Panc1 (cell line): ENCODE measurements around the gene CCDC192. TPM values are rescaled to one million over a fixed set of nuclear protein-coding genes. Genes with fewer than 3 reads are reported as not detected.

Source experiments
- ATAC-seq: fragments of 200-7000 bp; cut with Tn5 transposase; 2 replicates; pipeline ENCODE4 v1.9.1; 2020; ENCODE audit warnings: mild to moderate bottlenecking, moderate library complexity
- BruUV-seq: library from RNA; stranded (reverse); fragments of 400-500 nt; replicated peaks from 2 replicates; lab custom pipeline; 2021; lab: Mats Ljungman, UMichigan
- CTCF ChIA-PET: fragments of 300-600 bp; sonication (Branson Sonifier 250); formaldehyde crosslinking; loops from one replicate; lab custom pipeline; 2022; ENCODE audit warnings: antibody characterized with exemption; lab: Charles Lee
- POLR2A ChIA-PET: fragments of 300-600 bp; sonication (Branson Sonifier 250); formaldehyde crosslinking; loops from one replicate; lab custom pipeline; 2022; ENCODE audit warnings: antibody characterized with exemption; lab: Charles Lee
- DNase-seq: peaks from one replicate; pipeline ENCODE4 v3.0.0-alpha.2; 2010; ENCODE audit warnings: low read depth, low spot score
- H3K27ac ChIP-seq: 2 replicates; pipeline ENCODE4 v1.5.1; 2011; ENCODE audit warnings: mild to moderate bottlenecking, low read length, inconsistent platforms
- H3K27me3 ChIP-seq: fragments of 200-500 bp; sonication (Bioruptor generic); 2 replicates; pipeline ENCODE4 v1.6.0; 2014; ENCODE audit warnings: low read length, inconsistent platforms; ENCODE audit not compliant: control insufficient read depth, insufficient read depth
- H3K36me3 ChIP-seq: fragments of 200-500 bp; sonication (Bioruptor generic); 2 replicates; pipeline ENCODE4 v1.5.1; 2014; ENCODE audit warnings: inconsistent platforms, mild to moderate bottlenecking, low read length, moderate library complexity; ENCODE audit not compliant: control insufficient read depth, insufficient read depth
- H3K4me1 ChIP-seq: 2 replicates; pipeline ENCODE4 v1.5.1; 2011; ENCODE audit warnings: inconsistent platforms, mild to moderate bottlenecking, low read length, moderate library complexity; ENCODE audit not compliant: control insufficient read depth, insufficient read depth
- H3K4me3 ChIP-seq, 2 experiments: 2 replicates each; pipeline ENCODE4 v1.5.1; 2011 to 2012; ENCODE audit warnings: low read depth in 2 of 2, low read length in 2 of 2, mild to moderate bottlenecking in 2 of 2, inconsistent platforms in 1 of 2, moderate library complexity in 1 of 2
- H3K9me3 ChIP-seq: fragments of 200-500 bp; sonication (Bioruptor generic); 2 replicates; pipeline ENCODE4 v1.5.1; 2014; ENCODE audit warnings: low read depth, mild to moderate bottlenecking, inconsistent platforms, low read length, moderate library complexity; ENCODE audit not compliant: control insufficient read depth, insufficient read depth
- SIN3A ChIP-seq: IDR thresholded peaks from 2 replicates; pipeline ENCODE4 v1.6.1; 2012; ENCODE audit warnings: low read depth, mild to moderate bottlenecking, low read length, moderate library complexity, borderline replicate concordance; ENCODE audit not compliant: insufficient read depth
- TCF7L2 ChIP-seq: IDR thresholded peaks from 2 replicates; pipeline ENCODE4 v1.6.1; 2011; ENCODE audit warnings: mild to moderate bottlenecking, low read depth, low read length, inconsistent platforms
- in situ Hi-C: cut with HindIII; loops from 2 replicates; pipeline ENCODE4 v1.10.0; 2016; ENCODE audit warnings: low sequenced_read_pairs, low pct_unique_long_range_greater_than_20kb
- intact Hi-C: fragments of 100-400 bp; cut with micrococcal nuclease; formaldehyde crosslinking; loops from one replicate; pipeline ENCODE4 v1.10.0; 2022; ENCODE audit not compliant: unreplicated experiment
- total RNA-seq: library from RNA; stranded (reverse); gene quantifications from one replicate; pipeline ENCODE4 v1.2.1, GENCODE V29; 2021; ENCODE audit not compliant: unreplicated experiment
- TF ChIP-seq, protein P1 (sequence below), 2 experiments: IDR thresholded peaks; 2 replicates each; pipeline ENCODE4 v1.6.1; 2011 to 2012; ENCODE audit warnings: low read depth in 2 of 2, control low read depth in 1 of 2, low read length in 1 of 2, mild to moderate bottlenecking in 1 of 2, moderate library complexity in 1 of 2; ENCODE audit not compliant: insufficient read depth in 1 of 2
- TF ChIP-seq, protein P2 (sequence below): fragments of 450-650 bp; IDR thresholded peaks from 2 replicates; pipeline ENCODE4 v1.5.1; 2017; ENCODE audit warnings: mild to moderate bottlenecking

CCDC192 gene
- total RNA-seq, 1 experiment from 2014 or later = not detected

DNA sequence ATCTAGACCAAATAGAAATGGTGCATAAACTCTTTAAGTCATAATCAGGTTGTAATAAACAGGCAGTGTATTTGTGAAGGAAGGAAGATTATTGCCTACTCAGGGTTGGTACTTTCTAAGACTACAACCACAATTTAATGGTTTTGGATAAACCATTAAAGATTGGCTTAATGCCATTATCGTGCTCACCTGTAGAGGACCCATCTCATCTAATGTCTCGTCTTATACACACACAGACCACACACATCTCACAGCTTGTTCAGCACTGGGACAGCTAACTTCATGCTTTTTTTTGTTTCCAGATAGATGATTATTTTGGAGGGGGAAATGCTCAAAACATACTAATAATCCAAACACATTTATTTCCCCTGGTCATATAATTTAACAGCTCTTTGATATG, 204.7 kb downstream of the CCDC192 start:
- Histone ChIP-seq H3K36me3 (no peaks in the 10 kb centered on the region), H3K27me3 (no peaks in the 10 kb centered on the region), H3K4me1 (no peaks in the 10 kb centered on the region), H3K4me3 (no peak overlapping the region), H3K27ac (no peak overlapping the region), H3K9me3 (no peaks in the 10 kb centered on the region)
- TF ChIP-seq, protein P1, sequence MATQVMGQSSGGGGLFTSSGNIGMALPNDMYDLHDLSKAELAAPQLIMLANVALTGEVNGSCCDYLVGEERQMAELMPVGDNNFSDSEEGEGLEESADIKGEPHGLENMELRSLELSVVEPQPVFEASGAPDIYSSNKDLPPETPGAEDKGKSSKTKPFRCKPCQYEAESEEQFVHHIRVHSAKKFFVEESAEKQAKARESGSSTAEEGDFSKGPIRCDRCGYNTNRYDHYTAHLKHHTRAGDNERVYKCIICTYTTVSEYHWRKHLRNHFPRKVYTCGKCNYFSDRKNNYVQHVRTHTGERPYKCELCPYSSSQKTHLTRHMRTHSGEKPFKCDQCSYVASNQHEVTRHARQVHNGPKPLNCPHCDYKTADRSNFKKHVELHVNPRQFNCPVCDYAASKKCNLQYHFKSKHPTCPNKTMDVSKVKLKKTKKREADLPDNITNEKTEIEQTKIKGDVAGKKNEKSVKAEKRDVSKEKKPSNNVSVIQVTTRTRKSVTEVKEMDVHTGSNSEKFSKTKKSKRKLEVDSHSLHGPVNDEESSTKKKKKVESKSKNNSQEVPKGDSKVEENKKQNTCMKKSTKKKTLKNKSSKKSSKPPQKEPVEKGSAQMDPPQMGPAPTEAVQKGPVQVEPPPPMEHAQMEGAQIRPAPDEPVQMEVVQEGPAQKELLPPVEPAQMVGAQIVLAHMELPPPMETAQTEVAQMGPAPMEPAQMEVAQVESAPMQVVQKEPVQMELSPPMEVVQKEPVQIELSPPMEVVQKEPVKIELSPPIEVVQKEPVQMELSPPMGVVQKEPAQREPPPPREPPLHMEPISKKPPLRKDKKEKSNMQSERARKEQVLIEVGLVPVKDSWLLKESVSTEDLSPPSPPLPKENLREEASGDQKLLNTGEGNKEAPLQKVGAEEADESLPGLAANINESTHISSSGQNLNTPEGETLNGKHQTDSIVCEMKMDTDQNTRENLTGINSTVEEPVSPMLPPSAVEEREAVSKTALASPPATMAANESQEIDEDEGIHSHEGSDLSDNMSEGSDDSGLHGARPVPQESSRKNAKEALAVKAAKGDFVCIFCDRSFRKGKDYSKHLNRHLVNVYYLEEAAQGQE (IDR thresholded peaks at IDR 0.05; ENCODE audit: insufficient read depth in 1 of 2, low read depth in 2 of 2, low read length in 1 of 2) = no peak
- TF ChIP-seq TCF7L2 = no peak
- in situ Hi-C loops = no loop called here
- POLR2A ChIA-PET = no interaction called here
- BruUV-seq = no TSS peak
- intact Hi-C loops = loop anchor here (10.0 kb wide), 1 partner anchor 177 kb away; the partner anchor contains the start of gene SLC12A2
- ATAC-seq (no peak), DNase-seq (no peak)
- CTCF ChIA-PET = no interaction called here

DNA sequence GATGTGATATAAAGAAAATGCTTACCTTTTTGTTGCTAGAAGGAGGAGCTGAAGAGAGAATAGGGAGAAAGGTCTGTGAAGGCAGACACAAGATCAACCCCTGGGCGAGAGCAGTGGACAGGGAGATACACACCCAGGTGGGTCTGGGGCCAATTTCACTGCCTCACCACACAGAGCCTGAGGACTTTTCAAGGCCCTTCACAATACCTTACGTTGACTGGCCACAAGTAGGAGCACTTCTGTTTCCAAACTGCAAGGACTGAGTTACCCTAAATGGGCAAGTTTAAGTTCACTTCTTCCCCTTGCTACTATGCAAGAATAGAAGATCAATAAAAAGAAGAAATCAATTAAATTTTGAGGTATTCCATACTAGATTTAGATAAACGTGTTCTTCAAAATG, 205.9 kb downstream of the CCDC192 start:
- in situ Hi-C loops = no loop called here
- no TSS peak for BruUV-seq

DNA sequence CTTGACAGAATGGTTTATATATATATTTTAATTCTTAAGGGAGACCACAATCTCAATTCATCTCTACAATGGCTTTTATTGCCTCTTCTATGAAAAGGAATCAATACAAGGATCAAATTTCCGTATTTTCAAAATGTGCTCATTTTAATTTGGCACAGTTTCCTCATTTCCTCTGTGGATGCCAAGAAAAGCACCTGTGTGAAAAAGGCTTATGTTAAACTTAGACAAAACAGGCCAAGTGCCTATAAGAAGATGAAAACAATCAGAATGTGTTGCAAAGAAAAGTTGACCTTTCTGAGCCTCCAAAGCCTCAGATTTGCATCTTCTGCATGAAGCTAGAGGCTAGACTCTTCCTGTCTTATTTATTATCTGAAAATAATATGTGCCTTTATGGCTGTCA, 206.6 kb downstream of the CCDC192 start:
- ChIA-PET CTCF (no interaction called here), POLR2A (no interaction called here)
- intact Hi-C loops = loop anchor here (10.0 kb wide), 1 partner anchor 175 kb away; the partner anchor contains the start of gene SLC12A2
- no peaks in the 10 kb centered on the region for H3K27me3 ChIP-seq
- in situ Hi-C loops = no loop called here
- H3K36me3 ChIP-seq = no peaks in the 10 kb centered on the region
- TF ChIP-seq SIN3A = no peak
- no peaks in the 10 kb centered on the region for H3K4me1 ChIP-seq
- no peak overlapping the region for H3K27ac ChIP-seq
- DNase-seq = no peak
- BruUV-seq = no TSS peak
- H3K9me3 ChIP-seq = no peaks in the 10 kb centered on the region
- ATAC-seq = no peak
- no peak overlapping the region for H3K4me3 ChIP-seq

More for the DNA sequence above, 205.9 kb downstream of the CCDC192 start:
- ChIA-PET CTCF (no interaction called here), POLR2A (no interaction called here)
- Histone ChIP-seq H3K4me1 (no peaks in the 10 kb centered on the region), H3K27me3 (no peaks in the 10 kb centered on the region), H3K4me3 (no peak overlapping the region), H3K9me3 (no peaks in the 10 kb centered on the region), H3K27ac (no peak overlapping the region), H3K36me3 (no peaks in the 10 kb centered on the region)
- intact Hi-C loops = loop anchor here (10.0 kb wide), 1 partner anchor 176 kb away; the partner anchor contains the start of gene SLC12A2
- DNase-seq (peak; percentile 42), ATAC-seq (peak; percentile 86)
- TF ChIP-seq, protein P2, sequence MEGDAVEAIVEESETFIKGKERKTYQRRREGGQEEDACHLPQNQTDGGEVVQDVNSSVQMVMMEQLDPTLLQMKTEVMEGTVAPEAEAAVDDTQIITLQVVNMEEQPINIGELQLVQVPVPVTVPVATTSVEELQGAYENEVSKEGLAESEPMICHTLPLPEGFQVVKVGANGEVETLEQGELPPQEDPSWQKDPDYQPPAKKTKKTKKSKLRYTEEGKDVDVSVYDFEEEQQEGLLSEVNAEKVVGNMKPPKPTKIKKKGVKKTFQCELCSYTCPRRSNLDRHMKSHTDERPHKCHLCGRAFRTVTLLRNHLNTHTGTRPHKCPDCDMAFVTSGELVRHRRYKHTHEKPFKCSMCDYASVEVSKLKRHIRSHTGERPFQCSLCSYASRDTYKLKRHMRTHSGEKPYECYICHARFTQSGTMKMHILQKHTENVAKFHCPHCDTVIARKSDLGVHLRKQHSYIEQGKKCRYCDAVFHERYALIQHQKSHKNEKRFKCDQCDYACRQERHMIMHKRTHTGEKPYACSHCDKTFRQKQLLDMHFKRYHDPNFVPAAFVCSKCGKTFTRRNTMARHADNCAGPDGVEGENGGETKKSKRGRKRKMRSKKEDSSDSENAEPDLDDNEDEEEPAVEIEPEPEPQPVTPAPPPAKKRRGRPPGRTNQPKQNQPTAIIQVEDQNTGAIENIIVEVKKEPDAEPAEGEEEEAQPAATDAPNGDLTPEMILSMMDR = peak; percentile 72
- no peak for TF ChIP-seq TCF7L2
